Psoas muscle (tissue), 8 donors: Measurements from ENCODE around the gene DHRS3. TPM values are rescaled to one million over a fixed set of nuclear protein-coding genes. Genes with fewer than 3 reads are reported as not detected.

Source experiments
- ATAC-seq, 4 donors: fragments of 200-7000 bp; cut with Tn5 transposase; one replicate each; pipeline ENCODE4 v1.9.1; 2020; ENCODE audit warnings: moderate library complexity in 3 of 4, mild to moderate bottlenecking in 2 of 4
- DNase-seq, 2 donors: peaks; one replicate each; pipeline ENCODE4 v3.0.0-alpha.2; 2020
- H3K27ac ChIP-seq: fragments of 200-600 bp; one replicate; pipeline ENCODE4 v1.8.0; 2022
- H3K27me3 ChIP-seq, 3 donors: fragments of 200-600 bp in 1 of 3; one replicate each; pipeline versions ENCODE4 v1.6.1 to v1.8.0; 2013 to 2022; ENCODE audit warnings: low read length in 2 of 3, mild to moderate bottlenecking in 2 of 3, moderate library complexity in 1 of 3; ENCODE audit not compliant: insufficient read depth in 3 of 3
- H3K36me3 ChIP-seq, 2 donors: fragments of 200-600 bp in 1 of 2; one replicate each; pipeline versions ENCODE4 v1.6.1 to v1.8.0; 2013 to 2022; ENCODE audit warnings: low read depth in 1 of 2, mild to moderate bottlenecking in 1 of 2, moderate library complexity in 1 of 2; ENCODE audit not compliant: insufficient read depth in 1 of 2
- H3K4me1 ChIP-seq: fragments of 200-600 bp; one replicate; pipeline ENCODE4 v1.8.0; 2022
- H3K4me3 ChIP-seq: fragments of 200-600 bp; one replicate; pipeline ENCODE4 v1.8.0; 2022; ENCODE audit warnings: mild to moderate bottlenecking
- H3K9me3 ChIP-seq: fragments of 200-600 bp; one replicate; pipeline ENCODE4 v1.8.0; 2022
- CTCF ChIP-seq: fragments of 200-600 bp; IDR thresholded peaks from one replicate; pipeline ENCODE4 v1.8.0; 2022; ENCODE audit warnings: antibody characterized with exemption
- WGBS, 3 donors: extraction: QIAGEN DNeasy Blood & Tissue Kit; methylation state at CpG; one replicate each; pipeline versions ENCODE4 v1.1.6 to v1.1.7; 2013; 5-methylcytosine and 5-hydroxymethylcytosine counted together
- intact Hi-C, 2 donors: fragments of 100-400 bp; cut with DNase I; formaldehyde crosslinking; loops; one replicate each; pipeline versions ENCODE4 v1.11.0 to v1.14.2; 2022
- polyA plus RNA-seq, 3 donors: library from polyadenylated mRNA; stranded (reverse); fragments of 200-250 nt; gene quantifications; one replicate each; pipeline ENCODE4 v1.2.3, GENCODE V29; 2013
- total RNA-seq, 4 donors: library from RNA; stranded (reverse); fragmentation: NEBNext Ultra II Directional in 2 of 4; extraction: Animal tissue kit (Norgen Biotek cat#: 25700) in 2 of 4; gene quantifications; one replicate each; pipeline versions ENCODE4 v1.2.1 to v1.2.4, GENCODE V29; 2021 to 2023
- donor health status: healthy with polysubstance abuse.
- donor health status: DM: no; HTN: no; CAD: no; lungs with moderate emphysema.
- donor health status: Bipolar disorder and iron deficiency.
- donor health status: healthy.
- donor health status: DM: yes; HTN: yes; CAD: no.
- donor health status: DM: no; HTN: no; CAD: no.
- donor health status: DM: no; HTN: no; CAD: no.
- donor health status: DM: yes; HTN: yes; CAD: no.

The DHRS3 gene
- total and polyA plus RNA-seq, 7 donors, result 21.7 to 78.7 (median 41.2) TPM

- H3K27me3 ChIP-seq, result peaks cover 0 to 2% (median 0%) of the 10 kb centered on the region in 3 donors
- TF ChIP-seq CTCF, result no peak
- DNase-seq (peak in 1 of 2 donors; percentile 17), ATAC-seq (no peak)
- H3K4me3 ChIP-seq, result no peak overlapping the region
- 91 to 100% (median 91%) methylated on average over 1 of the region's 1 CpG for WGBS, 3 donors
- no peaks in the 10 kb centered on the region for H3K36me3 ChIP-seq
- H3K4me1 ChIP-seq, result no peaks in the 10 kb centered on the region
- H3K9me3 ChIP-seq, result no peaks in the 10 kb centered on the region
- intact Hi-C loops, result no loop called here
- no peak overlapping the region for H3K27ac ChIP-seq
Observed at GRCh38 chr1:12629511-12629956, 11.5 kb upstream of the DHRS3 start.

GRCh38 chr1:12627296-12627695 lies 9.3 kb upstream of the DHRS3 start:
- no peaks in the 10 kb centered on the region for H3K27me3 ChIP-seq
- H3K27ac ChIP-seq, result no peak overlapping the region
- intact Hi-C loops, result no loop called here
- no peaks in the 10 kb centered on the region for H3K9me3 ChIP-seq
- 76 to 82% (median 79%) methylated on average over 5 of the region's 5 CpGs for WGBS, 3 donors
- H3K36me3 ChIP-seq, result no peaks in the 10 kb centered on the region
- no peak for TF ChIP-seq CTCF
- peak in 1 of 2 donors; percentile 6 for DNase-seq
- no peak for ATAC-seq
- H3K4me3 ChIP-seq, result no peak overlapping the region
- peaks cover 4% of the 10 kb centered on the region for H3K4me1 ChIP-seq

- WGBS, 3 donors, result 41 to 59% (median 50%) methylated on average over 4 of the region's 4 CpGs
- Histone ChIP-seq H3K4me1 (peaks cover 8% of the 10 kb centered on the region), H3K9me3 (no peaks in the 10 kb centered on the region), H3K36me3 (no peaks in the 10 kb centered on the region), H3K4me3 (no peak overlapping the region), H3K27me3 (no peaks in the 10 kb centered on the region), H3K27ac (no peak overlapping the region)
- ATAC-seq (no peak), DNase-seq (peak in 1 of 2 donors; percentile 3)
- intact Hi-C loops, result no loop called here
- no peak for TF ChIP-seq CTCF
Observed at GRCh38 chr1:12626888-12627287, 8.9 kb upstream of the DHRS3 start.

- Histone ChIP-seq H3K4me1 (peaks cover 16% of the 10 kb centered on the region), H3K27ac (no peak overlapping the region), H3K36me3 (no peaks in the 10 kb centered on the region), H3K9me3 (no peaks in the 10 kb centered on the region), H3K27me3 (no peaks in the 10 kb centered on the region), H3K4me3 (no peak overlapping the region)
- no peak for ATAC-seq
- WGBS, 3 donors, result 90 to 94% (median 90%) methylated on average over 6 of the region's 6 CpGs
- intact Hi-C loops, result no loop called here
- no peak for TF ChIP-seq CTCF
- DNase-seq, result peak in 1 of 2 donors; percentile 3
Observed at GRCh38 chr1:12625276-12625675, 7.3 kb upstream of the DHRS3 start.

DNA sequence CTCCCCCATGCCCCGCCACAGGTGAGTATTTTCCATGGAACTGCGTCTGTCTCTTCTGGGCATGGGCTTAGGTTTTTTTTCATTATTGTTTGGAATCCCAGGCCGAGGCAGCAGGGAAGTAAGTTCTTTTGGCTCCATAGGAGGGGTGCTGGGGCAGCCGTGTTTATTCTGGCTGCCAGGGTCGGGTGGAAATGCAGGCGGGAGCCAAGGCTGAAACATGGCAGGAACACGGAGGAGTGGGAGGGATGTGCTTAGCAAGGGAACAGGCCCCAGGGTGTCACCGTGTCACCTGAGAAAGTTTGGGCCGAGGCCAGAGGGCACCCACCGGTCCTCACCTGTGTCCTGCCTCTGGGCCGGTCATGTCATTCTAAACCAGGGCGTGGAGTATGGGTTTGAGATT lies 4.5 kb upstream of the DHRS3 start:
- intact Hi-C loops, result loop anchor here (5.0 kb wide), 2 partner anchors 80 to 310 kb away; no protein-coding TSS in a partner anchor

More for the DNA sequence above, 4.5 kb upstream of the DHRS3 start:
- Histone ChIP-seq H3K36me3 (no peaks in the 10 kb centered on the region), H3K4me1 (peaks cover 31% of the 10 kb centered on the region), H3K27me3 (no peaks in the 10 kb centered on the region), H3K9me3 (no peaks in the 10 kb centered on the region), H3K4me3 (no peak overlapping the region), H3K27ac (no peak overlapping the region)
- TF ChIP-seq CTCF, result no peak
- DNase-seq, result peak in 1 of 2 donors; percentile 26
- ATAC-seq, result no peak
- 33 to 44% (median 39%) methylated on average over 12 of the region's 12 CpGs for WGBS, 3 donors
